H1 (cell line): ENCODE measurements around the gene LRR1. TPM values are rescaled to one million over a fixed set of nuclear protein-coding genes. Genes with fewer than 3 reads are reported as not detected.

Experiments
- CBX8 ChIP-seq: fragments of 300-800, 300-1000 bp; sonication (generic); IDR thresholded peaks from 2 replicates; pipeline ENCODE4 v1.7.1; 2016; ENCODE audit warnings: low read depth, low read length, borderline replicate concordance
- TEAD4 ChIP-seq: IDR thresholded peaks from 2 replicates; pipeline ENCODE4 v1.6.1; 2012; ENCODE audit warnings: low read depth, low read length, inconsistent platforms, mixed read lengths
- polyA plus RNA-seq, 7 experiments: library from polyadenylated mRNA; depleted of rRNA in 3 of 7; stranded (reverse) in 5 of 7; unstranded in 2 of 7; fragments of >200 nt in 5 of 7; fragments of 200-250 nt in 2 of 7; gene quantifications; 1 replicate in 5 of 7; 2 replicates in 1 of 7; 4 replicates in 1 of 7; pipeline versions ENCODE4 v1.2.1 to v1.2.3, GENCODE V29; 2011 to 2013; ENCODE audit warnings: missing spikeins in 2 of 7, mixed read lengths in 2 of 7
- total RNA-seq: library from RNA; stranded (reverse); fragmentation: NEBNext Ultra II Directional; extraction: Animal tissue kit (Norgen Biotek cat#: 25700); gene quantifications from 2 replicates; pipeline ENCODE4 v1.2.1, GENCODE V29; 2021
- TF ChIP-seq, protein P1 (sequence below): fragments of 300-600 bp; sonication (generic); IDR thresholded peaks from 2 replicates; pipeline ENCODE4 v1.7.1; 2012; ENCODE audit warnings: low read length, moderate library complexity, mild to moderate bottlenecking, inconsistent platforms; ENCODE audit not compliant: insufficient replicate concordance
- TF ChIP-seq, protein P2 (sequence below): IDR thresholded peaks from 2 replicates; pipeline ENCODE4 v1.6.1; 2012; ENCODE audit warnings: low read length, inconsistent platforms

The LRR1 gene
- total and polyA plus RNA-seq, 2 of the 8 experiments (the other 6 are each of a cell fraction or from before 2014, with no cell fraction given) = 30.7 to 37.5 TPM

- TF ChIP-seq, protein P1, sequence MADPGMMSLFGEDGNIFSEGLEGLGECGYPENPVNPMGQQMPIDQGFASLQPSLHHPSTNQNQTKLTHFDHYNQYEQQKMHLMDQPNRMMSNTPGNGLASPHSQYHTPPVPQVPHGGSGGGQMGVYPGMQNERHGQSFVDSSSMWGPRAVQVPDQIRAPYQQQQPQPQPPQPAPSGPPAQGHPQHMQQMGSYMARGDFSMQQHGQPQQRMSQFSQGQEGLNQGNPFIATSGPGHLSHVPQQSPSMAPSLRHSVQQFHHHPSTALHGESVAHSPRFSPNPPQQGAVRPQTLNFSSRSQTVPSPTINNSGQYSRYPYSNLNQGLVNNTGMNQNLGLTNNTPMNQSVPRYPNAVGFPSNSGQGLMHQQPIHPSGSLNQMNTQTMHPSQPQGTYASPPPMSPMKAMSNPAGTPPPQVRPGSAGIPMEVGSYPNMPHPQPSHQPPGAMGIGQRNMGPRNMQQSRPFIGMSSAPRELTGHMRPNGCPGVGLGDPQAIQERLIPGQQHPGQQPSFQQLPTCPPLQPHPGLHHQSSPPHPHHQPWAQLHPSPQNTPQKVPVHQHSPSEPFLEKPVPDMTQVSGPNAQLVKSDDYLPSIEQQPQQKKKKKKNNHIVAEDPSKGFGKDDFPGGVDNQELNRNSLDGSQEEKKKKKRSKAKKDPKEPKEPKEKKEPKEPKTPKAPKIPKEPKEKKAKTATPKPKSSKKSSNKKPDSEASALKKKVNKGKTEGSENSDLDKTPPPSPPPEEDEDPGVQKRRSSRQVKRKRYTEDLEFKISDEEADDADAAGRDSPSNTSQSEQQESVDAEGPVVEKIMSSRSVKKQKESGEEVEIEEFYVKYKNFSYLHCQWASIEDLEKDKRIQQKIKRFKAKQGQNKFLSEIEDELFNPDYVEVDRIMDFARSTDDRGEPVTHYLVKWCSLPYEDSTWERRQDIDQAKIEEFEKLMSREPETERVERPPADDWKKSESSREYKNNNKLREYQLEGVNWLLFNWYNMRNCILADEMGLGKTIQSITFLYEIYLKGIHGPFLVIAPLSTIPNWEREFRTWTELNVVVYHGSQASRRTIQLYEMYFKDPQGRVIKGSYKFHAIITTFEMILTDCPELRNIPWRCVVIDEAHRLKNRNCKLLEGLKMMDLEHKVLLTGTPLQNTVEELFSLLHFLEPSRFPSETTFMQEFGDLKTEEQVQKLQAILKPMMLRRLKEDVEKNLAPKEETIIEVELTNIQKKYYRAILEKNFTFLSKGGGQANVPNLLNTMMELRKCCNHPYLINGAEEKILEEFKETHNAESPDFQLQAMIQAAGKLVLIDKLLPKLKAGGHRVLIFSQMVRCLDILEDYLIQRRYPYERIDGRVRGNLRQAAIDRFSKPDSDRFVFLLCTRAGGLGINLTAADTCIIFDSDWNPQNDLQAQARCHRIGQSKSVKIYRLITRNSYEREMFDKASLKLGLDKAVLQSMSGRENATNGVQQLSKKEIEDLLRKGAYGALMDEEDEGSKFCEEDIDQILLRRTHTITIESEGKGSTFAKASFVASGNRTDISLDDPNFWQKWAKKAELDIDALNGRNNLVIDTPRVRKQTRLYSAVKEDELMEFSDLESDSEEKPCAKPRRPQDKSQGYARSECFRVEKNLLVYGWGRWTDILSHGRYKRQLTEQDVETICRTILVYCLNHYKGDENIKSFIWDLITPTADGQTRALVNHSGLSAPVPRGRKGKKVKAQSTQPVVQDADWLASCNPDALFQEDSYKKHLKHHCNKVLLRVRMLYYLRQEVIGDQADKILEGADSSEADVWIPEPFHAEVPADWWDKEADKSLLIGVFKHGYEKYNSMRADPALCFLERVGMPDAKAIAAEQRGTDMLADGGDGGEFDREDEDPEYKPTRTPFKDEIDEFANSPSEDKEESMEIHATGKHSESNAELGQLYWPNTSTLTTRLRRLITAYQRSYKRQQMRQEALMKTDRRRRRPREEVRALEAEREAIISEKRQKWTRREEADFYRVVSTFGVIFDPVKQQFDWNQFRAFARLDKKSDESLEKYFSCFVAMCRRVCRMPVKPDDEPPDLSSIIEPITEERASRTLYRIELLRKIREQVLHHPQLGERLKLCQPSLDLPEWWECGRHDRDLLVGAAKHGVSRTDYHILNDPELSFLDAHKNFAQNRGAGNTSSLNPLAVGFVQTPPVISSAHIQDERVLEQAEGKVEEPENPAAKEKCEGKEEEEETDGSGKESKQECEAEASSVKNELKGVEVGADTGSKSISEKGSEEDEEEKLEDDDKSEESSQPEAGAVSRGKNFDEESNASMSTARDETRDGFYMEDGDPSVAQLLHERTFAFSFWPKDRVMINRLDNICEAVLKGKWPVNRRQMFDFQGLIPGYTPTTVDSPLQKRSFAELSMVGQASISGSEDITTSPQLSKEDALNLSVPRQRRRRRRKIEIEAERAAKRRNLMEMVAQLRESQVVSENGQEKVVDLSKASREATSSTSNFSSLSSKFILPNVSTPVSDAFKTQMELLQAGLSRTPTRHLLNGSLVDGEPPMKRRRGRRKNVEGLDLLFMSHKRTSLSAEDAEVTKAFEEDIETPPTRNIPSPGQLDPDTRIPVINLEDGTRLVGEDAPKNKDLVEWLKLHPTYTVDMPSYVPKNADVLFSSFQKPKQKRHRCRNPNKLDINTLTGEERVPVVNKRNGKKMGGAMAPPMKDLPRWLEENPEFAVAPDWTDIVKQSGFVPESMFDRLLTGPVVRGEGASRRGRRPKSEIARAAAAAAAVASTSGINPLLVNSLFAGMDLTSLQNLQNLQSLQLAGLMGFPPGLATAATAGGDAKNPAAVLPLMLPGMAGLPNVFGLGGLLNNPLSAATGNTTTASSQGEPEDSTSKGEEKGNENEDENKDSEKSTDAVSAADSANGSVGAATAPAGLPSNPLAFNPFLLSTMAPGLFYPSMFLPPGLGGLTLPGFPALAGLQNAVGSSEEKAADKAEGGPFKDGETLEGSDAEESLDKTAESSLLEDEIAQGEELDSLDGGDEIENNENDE = no peak
- TF ChIP-seq TEAD4 (no peak), CBX8 (no peak)
- TF ChIP-seq, protein P2, sequence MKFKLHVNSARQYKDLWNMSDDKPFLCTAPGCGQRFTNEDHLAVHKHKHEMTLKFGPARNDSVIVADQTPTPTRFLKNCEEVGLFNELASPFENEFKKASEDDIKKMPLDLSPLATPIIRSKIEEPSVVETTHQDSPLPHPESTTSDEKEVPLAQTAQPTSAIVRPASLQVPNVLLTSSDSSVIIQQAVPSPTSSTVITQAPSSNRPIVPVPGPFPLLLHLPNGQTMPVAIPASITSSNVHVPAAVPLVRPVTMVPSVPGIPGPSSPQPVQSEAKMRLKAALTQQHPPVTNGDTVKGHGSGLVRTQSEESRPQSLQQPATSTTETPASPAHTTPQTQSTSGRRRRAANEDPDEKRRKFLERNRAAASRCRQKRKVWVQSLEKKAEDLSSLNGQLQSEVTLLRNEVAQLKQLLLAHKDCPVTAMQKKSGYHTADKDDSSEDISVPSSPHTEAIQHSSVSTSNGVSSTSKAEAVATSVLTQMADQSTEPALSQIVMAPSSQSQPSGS = no peak
These were observed 9.4 kb upstream of the LRR1 start (continued) for GRCh38 chr14:49589387-49589786.
